KBM-7 (cell line): ENCODE results near the gene ATG4C.
A peak's percentile ranks its signal among the peaks of the same experiment; 100 is the strongest.

Experiments used
- DNase-seq: peaks from one replicate; pipeline ENCODE4 v3.0.0-alpha.2; 2015
- in situ Hi-C: fragments of 300-500 bp; cut with MboI; formaldehyde crosslinking; loops from 2 replicates; pipeline ENCODE4 v1.14.3; 2020; ENCODE audit warnings: low sequenced_read_pairs, low pct_unique_long_range_greater_than_20kb, mixed read lengths

ATG4C gene

GRCh38 chr1:62832276-62832675, 48.3 kb downstream of the ATG4C start:
- in situ Hi-C loops, result no loop called here
- no peak for DNase-seq

- in situ Hi-C loops, result no loop called here
- no peak for DNase-seq
Measured at GRCh38 chr1:62833529-62833928, 49.6 kb downstream of the ATG4C start.

GRCh38 chr1:62834400-62834961, 50.5 kb downstream of the ATG4C start:
- in situ Hi-C loops, result no loop called here

GRCh38 chr1:62836856-62837540, 53.1 kb downstream of the ATG4C start:
- in situ Hi-C loops, result no loop called here
- DNase-seq, result no peak

More at GRCh38 chr1:62834400-62834961, 50.5 kb downstream of the ATG4C start:
- DNase-seq, result no peak

- in situ Hi-C loops, result no loop called here
- DNase-seq, result no peak
Measured at GRCh38 chr1:62840555-62840954, 56.6 kb downstream of the ATG4C start.

- in situ Hi-C loops, result no loop called here
- DNase-seq, result peak; percentile 68
Measured at GRCh38 chr1:62841587-62842169, 57.7 kb downstream of the ATG4C start.

GRCh38 chr1:62844030-62844429, 60.1 kb downstream of the ATG4C start:
- DNase-seq, result no peak
- in situ Hi-C loops, result no loop called here

- no peak for DNase-seq
- in situ Hi-C loops, result no loop called here
Measured at GRCh38 chr1:62849031-62849430, 65.1 kb downstream of the ATG4C start.

GRCh38 chr1:62852253-62852652, 68.3 kb downstream of the ATG4C start:
- in situ Hi-C loops, result no loop called here
- no peak for DNase-seq

- DNase-seq, result no peak
- in situ Hi-C loops, result no loop called here
Measured at GRCh38 chr1:62856960-62857359, 73.0 kb downstream of the ATG4C start.

GRCh38 chr1:62869217-62869754, 85.4 kb downstream of the ATG4C start:
- in situ Hi-C loops, result no loop called here
- DNase-seq, result no peak

GRCh38 chr1:62870148-62870547, 86.2 kb downstream of the ATG4C start:
- DNase-seq, result no peak
- in situ Hi-C loops, result no loop called here

- in situ Hi-C loops, result no loop called here
- no peak for DNase-seq
Measured at GRCh38 chr1:62875676-62876075, 91.7 kb downstream of the ATG4C start.

- DNase-seq, result no peak
- in situ Hi-C loops, result no loop called here
Measured at GRCh38 chr1:62876535-62876934, 92.6 kb downstream of the ATG4C start.

GRCh38 chr1:62877579-62877978, 93.6 kb downstream of the ATG4C start:
- in situ Hi-C loops, result no loop called here

GRCh38 chr1:62879962-62880361, 96.0 kb downstream of the ATG4C start:
- in situ Hi-C loops, result no loop called here

More at GRCh38 chr1:62877579-62877978, 93.6 kb downstream of the ATG4C start:
- DNase-seq, result no peak

GRCh38 chr1:62882201-62883104, 98.5 kb downstream of the ATG4C start:
- in situ Hi-C loops, result no loop called here

More at GRCh38 chr1:62879962-62880361, 96.0 kb downstream of the ATG4C start:
- no peak for DNase-seq

GRCh38 chr1:62884156-62884740, 100.3 kb downstream of the ATG4C start:
- in situ Hi-C loops, result no loop called here
- no peak for DNase-seq

More at GRCh38 chr1:62882201-62883104, 98.5 kb downstream of the ATG4C start:
- DNase-seq, result no peak
